GM10248 (cell line): ENCODE results near the gene EI24.
"Not testable (repeated sequence)": the region's sequence is repeated elsewhere in the genome, so short reads cannot be mapped to it uniquely, and the experiment has no call there.

ENCODE experiments used
- CTCF ChIA-PET: fragments of 300-600 bp; sonication (Branson Sonifier 250); formaldehyde crosslinking; extraction: SDS; loops from one replicate; lab custom pipeline; 2021; ENCODE audit warnings: antibody characterized with exemption; lab: Yijun Ruan, JAX
- POLR2A ChIA-PET: fragments of 350-650 bp; sonication (Branson Sonifier 250); formaldehyde crosslinking; extraction: SDS; loops from one replicate; lab custom pipeline; 2020; ENCODE audit warnings: antibody characterized with exemption; lab: Yijun Ruan, JAX
- DNase-seq: peaks from one replicate; pipeline ENCODE4 v3.0.0; 2012; ENCODE audit errors: extremely low spot score
- CTCF ChIP-seq: IDR thresholded peaks from 2 replicates; pipeline ENCODE4 v1.5.1; 2012; ENCODE audit warnings: mild to moderate bottlenecking, low read depth; ENCODE audit errors: extremely low read depth, missing control alignments, control extremely low read depth

EI24 gene

GRCh38 chr11:125570952-125571351 lies 1.7 kb downstream of the EI24 start:
- DNase-seq = no peak
- ChIA-PET POLR2A (interaction anchor here (1.0 kb wide), 1 partner anchor 21 kb away, joined by 3 read pairs; no protein-coding TSS in a partner anchor), CTCF (interaction anchor here (1.3 to 3.4 kb wide), 6 partner anchors 20 to 304 kb away, joined by 3 to 15 read pairs (median 4); partner anchors contain the start of gene STT3A)
- TF ChIP-seq CTCF = no peak

- TF ChIP-seq CTCF = no peak
- no peak for DNase-seq
- POLR2A ChIA-PET = no interaction called here
- CTCF ChIA-PET = interaction anchor here (1.0 to 1.9 kb wide), 2 partner anchors 13 to 58 kb away, joined by 3 to 5 read pairs; no protein-coding TSS in a partner anchor
These were observed 3.6 kb downstream of the EI24 start for GRCh38 chr11:125572916-125573315.

GRCh38 chr11:125577181-125577580 lies 7.9 kb downstream of the EI24 start:
- not testable (repeated sequence) for DNase-seq
- ChIA-PET POLR2A (interaction anchor here (0.6 kb wide), 1 partner anchor 15 kb away, joined by 3 read pairs; no protein-coding TSS in a partner anchor), CTCF (interaction anchor here (1.1 kb wide), 1 partner anchor 16 kb away, joined by 3 read pairs; the partner anchor contains the start of gene STT3A)

- no peak for TF ChIP-seq CTCF
- POLR2A ChIA-PET = no interaction called here
- CTCF ChIA-PET = interaction anchor here (1.3 kb wide), 1 partner anchor 9 kb away, joined by 5 read pairs; the partner anchor contains the start of gene EI24
- DNase-seq = no peak
These were observed 9.5 kb downstream of the EI24 start for GRCh38 chr11:125578783-125579182.

- ChIA-PET CTCF (interaction anchor here (1.5 kb wide), 2 partner anchors 11 to 12 kb away, joined by 3 to 4 read pairs; no protein-coding TSS in a partner anchor), POLR2A (no interaction called here)
- no peak for TF ChIP-seq CTCF
- no peak for DNase-seq
These were observed 10.5 kb downstream of the EI24 start for GRCh38 chr11:125579811-125580210.

- ChIA-PET CTCF (interaction anchor here (1.6 to 2.0 kb wide), 2 partner anchors 9 to 15 kb away, joined by 5 to 10 read pairs; partner anchors contain the start of gene EI24), POLR2A (interaction anchor here (0.6 to 1.3 kb wide), 2 partner anchors 9 to 67 kb away, joined by 3 to 9 read pairs; partner anchors contain the start of gene STT3A)
- TF ChIP-seq CTCF = no peak
- no peak for DNase-seq
These were observed 14.2 kb downstream of the EI24 start for GRCh38 chr11:125583496-125583895.

GRCh38 chr11:125585487-125585886 lies 16.2 kb downstream of the EI24 start:
- DNase-seq = no peak
- TF ChIP-seq CTCF = no peak
- ChIA-PET CTCF (no interaction called here), POLR2A (interaction anchor here (0.7 kb wide), 1 partner anchor 1144 kb away, joined by 3 read pairs; no protein-coding TSS in a partner anchor)
